Measurements from ENCODE around the gene WDR86. TPM values are rescaled to one million over a fixed set of nuclear protein-coding genes. Genes with fewer than 3 reads are reported as not detected.

The WDR86 gene
- total and polyA plus RNA-seq, 2 of the 8 experiments (the other 6 are each of a cell fraction or from before 2014, with no cell fraction given) = 12.7 to 15.8 TPM

DNA sequence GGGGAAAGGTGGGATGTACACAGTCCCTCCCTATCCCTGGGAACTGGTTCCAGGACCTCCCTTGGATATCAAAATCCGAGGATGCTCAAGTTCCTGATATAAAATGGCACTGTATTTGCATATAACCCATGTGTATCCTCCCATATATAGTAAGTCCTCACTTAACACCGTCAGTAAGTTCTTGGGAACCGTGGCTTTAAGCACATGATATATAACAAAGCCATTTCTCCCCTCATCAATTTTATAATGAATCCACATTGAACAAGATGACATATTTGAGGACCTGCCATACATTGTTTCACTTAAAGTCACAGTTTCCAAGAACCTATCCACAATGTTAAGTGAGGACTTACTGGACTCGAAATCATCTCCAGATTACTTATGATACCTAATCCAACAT lies 24.7 kb upstream of the WDR86 start (continued):
- TF ChIP-seq, protein P1, sequence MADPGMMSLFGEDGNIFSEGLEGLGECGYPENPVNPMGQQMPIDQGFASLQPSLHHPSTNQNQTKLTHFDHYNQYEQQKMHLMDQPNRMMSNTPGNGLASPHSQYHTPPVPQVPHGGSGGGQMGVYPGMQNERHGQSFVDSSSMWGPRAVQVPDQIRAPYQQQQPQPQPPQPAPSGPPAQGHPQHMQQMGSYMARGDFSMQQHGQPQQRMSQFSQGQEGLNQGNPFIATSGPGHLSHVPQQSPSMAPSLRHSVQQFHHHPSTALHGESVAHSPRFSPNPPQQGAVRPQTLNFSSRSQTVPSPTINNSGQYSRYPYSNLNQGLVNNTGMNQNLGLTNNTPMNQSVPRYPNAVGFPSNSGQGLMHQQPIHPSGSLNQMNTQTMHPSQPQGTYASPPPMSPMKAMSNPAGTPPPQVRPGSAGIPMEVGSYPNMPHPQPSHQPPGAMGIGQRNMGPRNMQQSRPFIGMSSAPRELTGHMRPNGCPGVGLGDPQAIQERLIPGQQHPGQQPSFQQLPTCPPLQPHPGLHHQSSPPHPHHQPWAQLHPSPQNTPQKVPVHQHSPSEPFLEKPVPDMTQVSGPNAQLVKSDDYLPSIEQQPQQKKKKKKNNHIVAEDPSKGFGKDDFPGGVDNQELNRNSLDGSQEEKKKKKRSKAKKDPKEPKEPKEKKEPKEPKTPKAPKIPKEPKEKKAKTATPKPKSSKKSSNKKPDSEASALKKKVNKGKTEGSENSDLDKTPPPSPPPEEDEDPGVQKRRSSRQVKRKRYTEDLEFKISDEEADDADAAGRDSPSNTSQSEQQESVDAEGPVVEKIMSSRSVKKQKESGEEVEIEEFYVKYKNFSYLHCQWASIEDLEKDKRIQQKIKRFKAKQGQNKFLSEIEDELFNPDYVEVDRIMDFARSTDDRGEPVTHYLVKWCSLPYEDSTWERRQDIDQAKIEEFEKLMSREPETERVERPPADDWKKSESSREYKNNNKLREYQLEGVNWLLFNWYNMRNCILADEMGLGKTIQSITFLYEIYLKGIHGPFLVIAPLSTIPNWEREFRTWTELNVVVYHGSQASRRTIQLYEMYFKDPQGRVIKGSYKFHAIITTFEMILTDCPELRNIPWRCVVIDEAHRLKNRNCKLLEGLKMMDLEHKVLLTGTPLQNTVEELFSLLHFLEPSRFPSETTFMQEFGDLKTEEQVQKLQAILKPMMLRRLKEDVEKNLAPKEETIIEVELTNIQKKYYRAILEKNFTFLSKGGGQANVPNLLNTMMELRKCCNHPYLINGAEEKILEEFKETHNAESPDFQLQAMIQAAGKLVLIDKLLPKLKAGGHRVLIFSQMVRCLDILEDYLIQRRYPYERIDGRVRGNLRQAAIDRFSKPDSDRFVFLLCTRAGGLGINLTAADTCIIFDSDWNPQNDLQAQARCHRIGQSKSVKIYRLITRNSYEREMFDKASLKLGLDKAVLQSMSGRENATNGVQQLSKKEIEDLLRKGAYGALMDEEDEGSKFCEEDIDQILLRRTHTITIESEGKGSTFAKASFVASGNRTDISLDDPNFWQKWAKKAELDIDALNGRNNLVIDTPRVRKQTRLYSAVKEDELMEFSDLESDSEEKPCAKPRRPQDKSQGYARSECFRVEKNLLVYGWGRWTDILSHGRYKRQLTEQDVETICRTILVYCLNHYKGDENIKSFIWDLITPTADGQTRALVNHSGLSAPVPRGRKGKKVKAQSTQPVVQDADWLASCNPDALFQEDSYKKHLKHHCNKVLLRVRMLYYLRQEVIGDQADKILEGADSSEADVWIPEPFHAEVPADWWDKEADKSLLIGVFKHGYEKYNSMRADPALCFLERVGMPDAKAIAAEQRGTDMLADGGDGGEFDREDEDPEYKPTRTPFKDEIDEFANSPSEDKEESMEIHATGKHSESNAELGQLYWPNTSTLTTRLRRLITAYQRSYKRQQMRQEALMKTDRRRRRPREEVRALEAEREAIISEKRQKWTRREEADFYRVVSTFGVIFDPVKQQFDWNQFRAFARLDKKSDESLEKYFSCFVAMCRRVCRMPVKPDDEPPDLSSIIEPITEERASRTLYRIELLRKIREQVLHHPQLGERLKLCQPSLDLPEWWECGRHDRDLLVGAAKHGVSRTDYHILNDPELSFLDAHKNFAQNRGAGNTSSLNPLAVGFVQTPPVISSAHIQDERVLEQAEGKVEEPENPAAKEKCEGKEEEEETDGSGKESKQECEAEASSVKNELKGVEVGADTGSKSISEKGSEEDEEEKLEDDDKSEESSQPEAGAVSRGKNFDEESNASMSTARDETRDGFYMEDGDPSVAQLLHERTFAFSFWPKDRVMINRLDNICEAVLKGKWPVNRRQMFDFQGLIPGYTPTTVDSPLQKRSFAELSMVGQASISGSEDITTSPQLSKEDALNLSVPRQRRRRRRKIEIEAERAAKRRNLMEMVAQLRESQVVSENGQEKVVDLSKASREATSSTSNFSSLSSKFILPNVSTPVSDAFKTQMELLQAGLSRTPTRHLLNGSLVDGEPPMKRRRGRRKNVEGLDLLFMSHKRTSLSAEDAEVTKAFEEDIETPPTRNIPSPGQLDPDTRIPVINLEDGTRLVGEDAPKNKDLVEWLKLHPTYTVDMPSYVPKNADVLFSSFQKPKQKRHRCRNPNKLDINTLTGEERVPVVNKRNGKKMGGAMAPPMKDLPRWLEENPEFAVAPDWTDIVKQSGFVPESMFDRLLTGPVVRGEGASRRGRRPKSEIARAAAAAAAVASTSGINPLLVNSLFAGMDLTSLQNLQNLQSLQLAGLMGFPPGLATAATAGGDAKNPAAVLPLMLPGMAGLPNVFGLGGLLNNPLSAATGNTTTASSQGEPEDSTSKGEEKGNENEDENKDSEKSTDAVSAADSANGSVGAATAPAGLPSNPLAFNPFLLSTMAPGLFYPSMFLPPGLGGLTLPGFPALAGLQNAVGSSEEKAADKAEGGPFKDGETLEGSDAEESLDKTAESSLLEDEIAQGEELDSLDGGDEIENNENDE (IDR thresholded peaks at IDR 0.05; ENCODE audit: insufficient replicate concordance, low read length) = no peak
- TF ChIP-seq KDM5A (IDR thresholded peaks at IDR 0.05; ENCODE audit: low read length) = no peak
- no peak for TF ChIP-seq SP1 (IDR thresholded peaks at IDR 0.05; ENCODE audit: low read depth, low read length)
- TF ChIP-seq GTF2F1 (IDR thresholded peaks at IDR 0.05; ENCODE audit: borderline replicate concordance, low read depth, low read length) = no peak
- no peak for TF ChIP-seq TAF1 (IDR thresholded peaks at IDR 0.05; ENCODE audit: low read depth, low read length)
- TF ChIP-seq SP4 (IDR thresholded peaks at IDR 0.05; ENCODE audit: low read length) = no peak
